Kidney (tissue), 14 donors: ENCODE data around the gene SALL1. TPM values are rescaled to one million over a fixed set of nuclear protein-coding genes. Genes with fewer than 3 reads are reported as not detected.
A peak's percentile ranks its signal among the peaks of the same experiment; 100 is the strongest.

Source experiments
- DNase-seq, 5 donors: peaks; one replicate each; pipeline ENCODE4 v3.0.0-alpha.2; 2013 to 2020
- FAIRE-seq: peaks from 2 replicates; lab custom pipeline; 2012; peaks lifted over from hg19 to GRCh38; lab: Jason Lieb, UNC
- H3K27ac ChIP-seq, 2 donors: one replicate each; pipeline ENCODE4 v1.7.0; 2013; ENCODE audit warnings: low read depth in 2 of 2, low read length in 2 of 2, inconsistent platforms in 1 of 2
- H3K27me3 ChIP-seq: one replicate; pipeline ENCODE4 v1.7.1; 2013; ENCODE audit warnings: low read length, inconsistent platforms; ENCODE audit not compliant: control insufficient read depth, insufficient read depth
- H3K36me3 ChIP-seq, 3 donors: one replicate each; pipeline versions ENCODE4 v1.7.0 to v1.7.1; 2013; ENCODE audit warnings: low read length in 3 of 3, control low read depth in 1 of 3, inconsistent platforms in 1 of 3; ENCODE audit not compliant: insufficient read depth in 3 of 3, control insufficient read depth in 2 of 3
- H3K4me1 ChIP-seq, 3 donors: one replicate each; pipeline versions ENCODE4 v1.7.0 to v1.7.1; 2013; ENCODE audit warnings: low read length in 3 of 3, inconsistent platforms in 1 of 3, low read depth in 1 of 3; ENCODE audit not compliant: control insufficient read depth in 2 of 3, insufficient read depth in 2 of 3
- H3K4me3 ChIP-seq, 3 donors: one replicate each; pipeline versions ENCODE4 v1.7.0 to v1.8.1; 2013; ENCODE audit warnings: low read length in 3 of 3, control low read depth in 1 of 3, inconsistent platforms in 1 of 3
- H3K9ac ChIP-seq, 3 donors: one replicate each; pipeline versions ENCODE4 v1.7.0 to v1.7.1; 2013; ENCODE audit warnings: low read length in 3 of 3, control low read depth in 1 of 3, inconsistent platforms in 1 of 3
- H3K9me3 ChIP-seq, 3 donors: one replicate each; pipeline versions ENCODE4 v1.7.0 to v1.7.1; 2013; ENCODE audit warnings: low read length in 3 of 3, control low read depth in 1 of 3, inconsistent platforms in 1 of 3; ENCODE audit not compliant: control insufficient read depth in 2 of 3, insufficient read depth in 1 of 3
- intact Hi-C: fragments of 100-400 bp; cut with DNase I; formaldehyde crosslinking; loops from one replicate; pipeline ENCODE4 v1.11.1; 2022
- polyA plus RNA-seq: library from polyadenylated mRNA; stranded (reverse); fragments of 350-450 nt; fragmentation: Illumina TruSeq; extraction: RNeasy Lipid Tissue Mini Kit (QIAGEN cat#74804); gene quantifications from one replicate; pipeline ENCODE4 v1.2.3, GENCODE V29; 2014; ENCODE audit warnings: low read depth, low replicate concordance; ENCODE audit not compliant: insufficient read depth
- total RNA-seq: library from RNA; stranded (reverse); fragmentation: NEBNext Ultra II Directional; extraction: Animal tissue kit (Norgen Biotek cat#: 25700); gene quantifications from one replicate; pipeline ENCODE4 v1.2.1, GENCODE V29; 2021
- TF ChIP-seq, protein P1 (sequence below): IDR thresholded peaks from 3 replicates; pipeline ENCODE4 v1.5.1; 2012; ENCODE audit warnings: mild to moderate bottlenecking, moderate library complexity, borderline replicate concordance; ENCODE audit not compliant: insufficient read depth; ENCODE audit errors: extremely low read depth
- donor health status: control.
- donor health status: control.
- donor health status: control.
- donor health status: control.
- donor health status: control.
- donor health status: DM: yes; HTN: yes; CAD: no.
- donor health status: Normal renal cell carcinoma (clear cell type).

SALL1 gene
- total and polyA plus RNA-seq, 2 donors from 2014 or later, result 15.3 to 75.3 TPM

DNA sequence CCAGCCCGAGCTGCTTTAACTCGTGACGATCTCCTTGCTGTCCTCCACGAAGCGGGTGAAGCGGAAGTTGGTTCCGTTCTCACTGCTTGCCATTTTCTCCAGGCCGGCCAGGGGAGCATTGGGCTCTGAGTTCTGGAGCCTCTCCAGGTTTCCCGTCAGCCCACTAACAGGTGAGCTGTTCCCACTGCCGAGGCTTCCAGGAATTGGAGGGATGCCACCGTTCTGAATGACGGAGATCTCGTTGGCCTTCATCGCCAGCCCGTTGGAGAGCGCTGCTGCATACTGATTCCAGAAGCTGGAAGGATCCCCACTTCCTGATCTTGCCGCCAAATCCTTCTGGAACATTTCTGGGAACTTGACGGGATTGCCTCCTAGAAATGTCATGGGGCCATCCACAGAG is 14.0 kb downstream of the SALL1 start:
- H3K27ac ChIP-seq, result peak overlapping the region; percentile 54 to 74

DNA sequence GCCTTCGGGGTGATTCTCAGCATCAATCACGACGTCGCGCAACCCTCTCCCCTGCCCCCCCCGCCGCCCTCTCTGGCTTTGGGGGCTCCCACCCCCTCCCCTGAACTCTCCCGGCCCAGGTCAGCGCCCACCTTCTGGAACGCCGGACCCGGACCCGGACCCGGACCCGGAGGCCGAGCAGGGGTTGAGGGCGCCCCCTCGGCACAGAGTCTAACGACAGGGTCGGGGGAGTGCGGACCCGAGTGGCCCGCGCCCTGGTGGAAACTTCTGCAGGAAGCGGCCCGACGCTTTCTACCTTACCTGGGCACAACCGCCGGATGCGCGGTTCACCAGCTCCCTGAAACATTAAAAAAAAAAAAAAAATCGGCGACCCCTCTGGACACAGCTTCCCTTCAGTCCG is 16.2 kb downstream of the SALL1 start:
- TF ChIP-seq, protein P1, sequence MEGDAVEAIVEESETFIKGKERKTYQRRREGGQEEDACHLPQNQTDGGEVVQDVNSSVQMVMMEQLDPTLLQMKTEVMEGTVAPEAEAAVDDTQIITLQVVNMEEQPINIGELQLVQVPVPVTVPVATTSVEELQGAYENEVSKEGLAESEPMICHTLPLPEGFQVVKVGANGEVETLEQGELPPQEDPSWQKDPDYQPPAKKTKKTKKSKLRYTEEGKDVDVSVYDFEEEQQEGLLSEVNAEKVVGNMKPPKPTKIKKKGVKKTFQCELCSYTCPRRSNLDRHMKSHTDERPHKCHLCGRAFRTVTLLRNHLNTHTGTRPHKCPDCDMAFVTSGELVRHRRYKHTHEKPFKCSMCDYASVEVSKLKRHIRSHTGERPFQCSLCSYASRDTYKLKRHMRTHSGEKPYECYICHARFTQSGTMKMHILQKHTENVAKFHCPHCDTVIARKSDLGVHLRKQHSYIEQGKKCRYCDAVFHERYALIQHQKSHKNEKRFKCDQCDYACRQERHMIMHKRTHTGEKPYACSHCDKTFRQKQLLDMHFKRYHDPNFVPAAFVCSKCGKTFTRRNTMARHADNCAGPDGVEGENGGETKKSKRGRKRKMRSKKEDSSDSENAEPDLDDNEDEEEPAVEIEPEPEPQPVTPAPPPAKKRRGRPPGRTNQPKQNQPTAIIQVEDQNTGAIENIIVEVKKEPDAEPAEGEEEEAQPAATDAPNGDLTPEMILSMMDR, result no peak
- intact Hi-C loops, result no loop called here
- H3K27me3 ChIP-seq, result no peaks in the 10 kb centered on the region
- H3K27ac ChIP-seq, result peak overlapping the region; percentile 72 to 74
- DNase-seq (peak in 2 of 5 donors; percentile 35 to 78), FAIRE-seq (no peak)
- peaks cover 10 to 12% (median 11%) of the 10 kb centered on the region in 3 donors for H3K4me1 ChIP-seq
- H3K36me3 ChIP-seq, result peaks cover 8 to 15% (median 14%) of the 10 kb centered on the region in 3 donors
- H3K4me3 ChIP-seq, result peak overlapping the region in 2 of 3 donors; percentile 6 to 19
- H3K9me3 ChIP-seq, result no peaks in the 10 kb centered on the region
- peak overlapping the region in 1 of 3 donors; percentile 43 for H3K9ac ChIP-seq

More for the DNA sequence above, 14.0 kb downstream of the SALL1 start:
- FAIRE-seq (no peak), DNase-seq (peak in 2 of 5 donors; percentile 43 to 89)
- TF ChIP-seq, protein P1, result no peak
- H3K27me3 ChIP-seq, result no peaks in the 10 kb centered on the region
- H3K4me3 ChIP-seq, result peak overlapping the region in 1 of 3 donors; percentile 39
- no peak overlapping the region for H3K9ac ChIP-seq
- H3K36me3 ChIP-seq, result peaks cover 18 to 31% (median 18%) of the 10 kb centered on the region in 3 donors
- H3K4me1 ChIP-seq, result peaks cover 10 to 14% (median 12%) of the 10 kb centered on the region in 3 donors
- intact Hi-C loops, result no loop called here
- no peaks in the 10 kb centered on the region for H3K9me3 ChIP-seq

DNA sequence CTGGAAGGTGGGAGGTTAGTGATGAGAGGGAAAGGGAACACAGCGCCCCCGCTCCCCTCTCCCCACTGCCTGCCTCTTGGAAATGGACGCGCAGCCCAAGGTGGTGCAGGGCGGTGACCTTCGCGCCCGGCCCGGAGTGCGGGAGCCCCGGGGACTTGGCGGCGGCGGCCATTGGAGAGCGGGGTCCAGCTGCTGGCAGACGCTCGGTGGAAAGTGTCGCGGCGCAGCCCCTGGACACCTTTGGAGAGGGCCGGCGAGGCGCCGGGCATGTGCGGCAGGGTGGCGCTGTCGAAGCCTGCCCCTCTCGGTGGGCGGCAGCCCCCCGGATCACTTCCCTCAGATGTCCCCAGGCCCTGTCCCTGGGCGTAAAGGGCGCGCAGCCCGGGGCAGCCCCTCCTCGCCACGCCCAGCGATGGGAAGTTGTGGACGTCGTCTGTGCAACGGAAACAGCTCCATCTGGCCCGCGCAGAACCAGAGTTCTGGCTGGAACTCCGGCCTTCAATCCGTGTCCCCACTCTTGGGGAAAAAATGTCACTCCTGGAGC is 16.7 kb downstream of the SALL1 start:
- Histone ChIP-seq H3K9me3 (no peaks in the 10 kb centered on the region), H3K36me3 (peaks cover 3 to 12% (median 10%) of the 10 kb centered on the region in 3 donors), H3K4me1 (peaks cover 9 to 12% (median 10%) of the 10 kb centered on the region in 3 donors), H3K27me3 (no peaks in the 10 kb centered on the region), H3K4me3 (peak overlapping the region in 2 of 3 donors; percentile 6 to 43), H3K9ac (peak overlapping the region in 1 of 3 donors; percentile 69), H3K27ac (peak overlapping the region; percentile 72 to 74)
- TF ChIP-seq, protein P1, result no peak
- DNase-seq, result peak; percentile 62 to 78 (median 70)
- FAIRE-seq, result no peak
- intact Hi-C loops, result no loop called here
